Parathyroid adenoma (tissue), 2 donors: ENCODE measurements around the gene CACNA1A.

Experiments
- H2AFZ ChIP-seq: fragments of 300-600 bp; sonication (generic); one replicate; pipeline ENCODE4 v1.7.0; 2017; ENCODE audit warnings: antibody characterized with exemption, mild to moderate bottlenecking
- H3K27ac ChIP-seq: fragments of 300-600 bp; sonication (generic); one replicate; pipeline ENCODE4 v1.7.0; 2017
- H3K27me3 ChIP-seq: fragments of 300-600 bp; sonication (generic); one replicate; pipeline ENCODE4 v1.7.0; 2017; ENCODE audit warnings: low read length; ENCODE audit not compliant: control insufficient read depth, insufficient read depth
- H3K36me3 ChIP-seq: fragments of 300-600 bp; sonication (generic); one replicate; pipeline ENCODE4 v1.7.0; 2017; ENCODE audit warnings: low read length; ENCODE audit not compliant: control insufficient read depth, insufficient read depth
- H3K4me1 ChIP-seq: fragments of 300-600 bp; sonication (generic); one replicate; pipeline ENCODE4 v1.7.0; 2017; ENCODE audit warnings: control low read depth
- H3K4me2 ChIP-seq: fragments of 300-600 bp; sonication (generic); one replicate; pipeline ENCODE4 v1.7.0; 2017; ENCODE audit warnings: low read length
- H3K4me3 ChIP-seq: fragments of 300-600 bp; sonication (generic); one replicate; pipeline ENCODE4 v1.7.0; 2017; ENCODE audit warnings: low read depth, low read length
- H3K79me2 ChIP-seq: fragments of 300-600 bp; sonication (generic); one replicate; pipeline ENCODE4 v1.7.0; 2017; ENCODE audit warnings: control low read depth
- H3K9ac ChIP-seq: fragments of 300-600 bp; sonication (generic); one replicate; pipeline ENCODE4 v1.7.0; 2017; ENCODE audit warnings: mild to moderate bottlenecking
- H3K9me3 ChIP-seq: fragments of 300-600 bp; sonication (generic); one replicate; pipeline ENCODE4 v1.7.0; 2017; ENCODE audit warnings: low read length; ENCODE audit not compliant: control insufficient read depth
- CTCF ChIP-seq: fragments of 300-600 bp; sonication (generic); IDR thresholded peaks from one replicate; pipeline ENCODE4 v1.7.0; 2017; ENCODE audit warnings: antibody characterized with exemption, mild to moderate bottlenecking
- donor health status: primary hyperparathyroidism.

CACNA1A gene

GRCh38 chr19:13165162-13165997 is 340.9 kb downstream of the CACNA1A start:
- Histone ChIP-seq H3K27ac (peak overlapping the region; percentile 93), H3K27me3 (no peaks in the 10 kb centered on the region), H2AFZ (peak overlapping the region; percentile 88), H3K4me3 (no peak overlapping the region), H3K4me1 (peaks cover 31% of the 10 kb centered on the region), H3K9me3 (no peaks in the 10 kb centered on the region), H3K9ac (no peak overlapping the region), H3K79me2 (no peaks in the 10 kb centered on the region), H3K4me2 (no peak overlapping the region), H3K36me3 (no peaks in the 10 kb centered on the region)
- no peak for TF ChIP-seq CTCF

- H3K4me2 ChIP-seq = peak overlapping the region; percentile 68
- no peaks in the 10 kb centered on the region for H3K36me3 ChIP-seq
- H3K27me3 ChIP-seq = no peaks in the 10 kb centered on the region
- no peaks in the 10 kb centered on the region for H3K9me3 ChIP-seq
- H3K9ac ChIP-seq = peak overlapping the region; percentile 34
- peak overlapping the region; percentile 88 for H2AFZ ChIP-seq
- peak overlapping the region; percentile 93 for H3K27ac ChIP-seq
- no peaks in the 10 kb centered on the region for H3K79me2 ChIP-seq
- peaks cover 31% of the 10 kb centered on the region for H3K4me1 ChIP-seq
- TF ChIP-seq CTCF = no peak
- peak overlapping the region; percentile 32 for H3K4me3 ChIP-seq
These were observed 341.7 kb downstream of the CACNA1A start for GRCh38 chr19:13164343-13165161.

GRCh38 chr19:13163609-13164342 is 342.5 kb downstream of the CACNA1A start:
- no peaks in the 10 kb centered on the region for H3K9me3 ChIP-seq
- H3K27me3 ChIP-seq = no peaks in the 10 kb centered on the region
- peak overlapping the region; percentile 68 for H3K4me2 ChIP-seq
- no peak overlapping the region for H3K9ac ChIP-seq
- peaks cover 31% of the 10 kb centered on the region for H3K4me1 ChIP-seq
- H3K27ac ChIP-seq = peak overlapping the region; percentile 93
- peak; percentile 9 for TF ChIP-seq CTCF
- H3K4me3 ChIP-seq = peak overlapping the region; percentile 32
- peak overlapping the region; percentile 88 for H2AFZ ChIP-seq
- H3K36me3 ChIP-seq = no peaks in the 10 kb centered on the region
- no peaks in the 10 kb centered on the region for H3K79me2 ChIP-seq

- no peaks in the 10 kb centered on the region for H3K79me2 ChIP-seq
- H3K4me1 ChIP-seq = peaks cover 31% of the 10 kb centered on the region
These were observed 343.3 kb downstream of the CACNA1A start for GRCh38 chr19:13162724-13163608.

More at GRCh38 chr19:13162724-13163608, 343.3 kb downstream of the CACNA1A start:
- H3K27me3 ChIP-seq = no peaks in the 10 kb centered on the region
- no peak overlapping the region for H3K9ac ChIP-seq
- peak overlapping the region; percentile 88 for H2AFZ ChIP-seq
- no peaks in the 10 kb centered on the region for H3K9me3 ChIP-seq
- no peak for TF ChIP-seq CTCF
- no peaks in the 10 kb centered on the region for H3K36me3 ChIP-seq
- H3K4me2 ChIP-seq = peak overlapping the region; percentile 68
- peak overlapping the region; percentile 66 for H3K4me3 ChIP-seq
- H3K27ac ChIP-seq = peak overlapping the region; percentile 93
